ENCODE results near the gene ENPP7.

Gene ENPP7

DNA sequence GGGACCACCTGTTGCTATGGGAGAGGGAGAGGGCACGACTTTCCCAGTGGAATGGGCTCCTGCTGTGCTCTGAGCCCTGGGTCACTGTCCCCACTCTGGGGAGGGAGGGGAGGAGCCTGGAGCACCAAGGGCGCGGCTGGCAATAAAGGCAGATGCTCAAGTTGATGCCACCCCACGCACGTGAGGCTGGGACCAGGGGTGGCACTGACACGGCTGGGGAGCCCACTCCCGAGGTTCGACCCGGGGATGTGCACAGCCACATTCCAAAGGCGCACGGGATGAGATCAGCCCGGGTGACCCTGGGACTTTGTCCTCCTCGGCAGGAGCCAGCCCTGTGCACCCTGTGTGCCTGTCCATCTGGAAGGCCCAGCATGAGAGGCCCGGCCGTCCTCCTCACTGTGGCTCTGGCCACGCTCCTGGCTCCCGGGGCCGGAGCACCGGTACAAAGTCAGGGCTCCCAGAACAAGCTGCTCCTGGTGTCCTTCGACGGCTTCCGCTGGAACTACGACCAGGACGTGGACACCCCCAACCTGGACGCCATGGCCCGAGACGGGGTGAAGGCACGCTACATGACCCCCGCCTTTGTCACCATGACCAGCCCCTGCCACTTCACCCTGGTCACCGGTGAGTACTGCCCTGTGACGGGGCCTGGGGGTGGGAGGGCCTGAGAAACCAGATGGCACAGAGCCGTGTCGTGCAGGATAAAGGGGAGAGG is at the start of gene ENPP7:
ENPP7 (plus strand) TSS at position 175 of the 715 bp plus-strand sequence; CDS start at position 372, 197 bp downstream.
- DNase-seq (ENCODE audit: low read depth): no peak

DNA sequence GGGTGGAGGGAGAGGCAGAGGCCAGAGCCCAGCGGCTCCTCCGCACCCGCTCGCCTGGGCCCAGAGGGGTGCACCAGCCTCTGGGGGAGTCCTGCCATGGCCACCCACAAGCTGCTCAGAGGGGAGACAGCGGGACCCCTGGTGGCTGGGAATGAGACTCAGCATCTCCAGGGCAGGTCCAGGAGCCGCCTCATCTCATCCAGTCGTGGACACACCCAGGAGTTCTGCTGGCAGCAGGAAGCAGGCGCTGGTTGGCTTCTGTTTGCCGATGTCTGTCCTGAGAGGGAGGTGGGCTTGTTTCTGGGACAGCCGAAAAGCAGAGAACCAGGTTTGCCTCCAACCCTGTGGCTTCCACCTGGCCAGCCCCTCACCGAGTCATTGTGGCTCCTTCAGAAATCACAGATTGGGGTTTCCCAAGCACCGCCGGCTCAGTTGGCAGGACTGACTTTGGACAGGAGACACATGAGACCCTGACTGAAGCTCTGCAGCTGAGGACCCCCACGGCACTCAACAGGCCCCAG is 49.6 kb upstream of the ENPP7 start:
- DNase-seq (ENCODE audit: low read depth): no peak

GRCh38 chr17:79681628-79682261 is 49.0 kb upstream of the ENPP7 start:
- no peak for DNase-seq (ENCODE audit: low read depth)

GRCh38 chr17:79683365-79683764 is 47.4 kb upstream of the ENPP7 start:
- DNase-seq (ENCODE audit: low read depth): no peak

DNA sequence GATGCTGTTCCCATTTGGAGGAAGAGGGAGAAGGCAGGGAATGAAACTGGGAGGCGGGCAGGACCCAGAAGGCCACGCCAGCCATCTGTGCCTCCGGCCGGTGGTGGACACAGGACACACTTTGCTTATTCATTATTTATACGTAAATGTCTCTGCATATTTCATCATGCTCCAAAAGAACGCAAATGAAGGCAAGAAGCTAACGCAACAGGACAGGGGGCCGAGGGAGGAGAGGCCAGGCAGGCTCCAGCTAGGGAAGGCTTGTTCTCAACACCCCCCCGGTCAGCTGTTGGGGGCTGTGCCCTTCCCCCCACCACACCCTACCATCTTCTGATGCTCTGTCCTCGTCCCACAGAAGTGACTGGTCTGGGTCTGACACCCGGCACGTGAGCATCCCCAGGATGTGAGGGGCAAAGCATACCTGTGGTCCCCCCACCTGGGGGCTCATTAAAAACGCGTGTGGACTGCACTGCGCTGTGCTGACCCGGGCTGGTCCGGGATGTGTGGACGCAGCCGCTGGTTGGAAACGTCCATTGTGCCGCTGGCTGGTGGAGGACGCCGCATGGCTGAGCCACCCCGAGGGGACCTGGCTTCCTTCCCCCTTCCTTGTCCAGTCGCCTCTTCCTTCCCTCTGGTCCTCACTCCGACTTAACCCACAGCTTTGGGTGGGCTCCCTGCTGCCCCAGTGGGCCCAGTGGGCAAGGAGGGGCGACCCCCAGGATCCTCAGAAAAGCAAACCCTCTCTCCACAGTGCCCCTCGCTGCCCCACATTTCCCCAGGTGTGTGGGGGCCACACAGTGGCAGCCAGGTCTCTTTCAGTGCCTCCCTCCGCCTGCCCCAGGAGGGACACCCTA is 46.4 kb upstream of the ENPP7 start:
- no peak for DNase-seq (ENCODE audit: low read depth)

- DNase-seq (ENCODE audit: low read depth): no peak
Measured at GRCh38 chr17:79685121-79685520, 45.6 kb upstream of the ENPP7 start.

DNA sequence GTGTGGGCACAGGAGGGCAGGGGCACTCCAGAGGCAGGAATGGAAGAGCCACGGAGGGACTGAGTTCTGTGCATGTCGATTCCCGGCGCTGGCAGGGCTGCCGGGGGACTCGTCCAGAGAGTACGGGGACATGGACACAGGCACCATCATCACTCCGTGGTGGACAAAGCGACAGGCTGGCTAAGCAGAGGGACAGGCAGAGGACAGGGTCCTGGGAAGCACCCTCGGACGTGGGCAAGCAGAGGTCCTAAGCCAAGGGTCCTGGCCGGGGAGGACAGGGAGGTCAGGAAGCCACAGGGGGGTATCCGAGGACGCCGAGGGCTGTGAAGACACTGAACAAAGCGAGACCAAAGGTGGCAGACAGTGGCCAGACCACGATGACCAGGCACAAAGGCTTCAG is 44.3 kb upstream of the ENPP7 start:
- DNase-seq (ENCODE audit: low read depth): no peak

DNA sequence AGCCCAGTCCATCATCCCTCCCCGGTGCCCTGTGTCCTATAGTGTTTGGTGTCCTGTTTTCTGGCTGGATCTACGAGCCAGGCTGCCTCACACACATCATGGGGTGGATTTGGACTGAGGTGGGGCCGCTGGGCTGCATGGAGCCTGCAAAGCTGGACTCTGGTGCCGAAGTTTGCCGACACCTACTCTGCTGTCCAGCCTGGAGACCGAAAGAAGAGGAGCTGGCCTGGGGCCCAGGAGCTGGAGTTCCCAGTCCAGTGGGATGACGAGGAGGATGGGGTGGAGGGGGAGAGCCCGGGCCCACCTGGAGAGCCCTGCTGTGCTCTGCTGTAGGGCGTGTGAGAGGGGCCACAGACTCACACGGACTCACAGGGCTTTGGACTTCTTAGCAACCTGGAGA is 40.3 kb upstream of the ENPP7 start:
- DNase-seq (ENCODE audit: low read depth): no peak

DNA sequence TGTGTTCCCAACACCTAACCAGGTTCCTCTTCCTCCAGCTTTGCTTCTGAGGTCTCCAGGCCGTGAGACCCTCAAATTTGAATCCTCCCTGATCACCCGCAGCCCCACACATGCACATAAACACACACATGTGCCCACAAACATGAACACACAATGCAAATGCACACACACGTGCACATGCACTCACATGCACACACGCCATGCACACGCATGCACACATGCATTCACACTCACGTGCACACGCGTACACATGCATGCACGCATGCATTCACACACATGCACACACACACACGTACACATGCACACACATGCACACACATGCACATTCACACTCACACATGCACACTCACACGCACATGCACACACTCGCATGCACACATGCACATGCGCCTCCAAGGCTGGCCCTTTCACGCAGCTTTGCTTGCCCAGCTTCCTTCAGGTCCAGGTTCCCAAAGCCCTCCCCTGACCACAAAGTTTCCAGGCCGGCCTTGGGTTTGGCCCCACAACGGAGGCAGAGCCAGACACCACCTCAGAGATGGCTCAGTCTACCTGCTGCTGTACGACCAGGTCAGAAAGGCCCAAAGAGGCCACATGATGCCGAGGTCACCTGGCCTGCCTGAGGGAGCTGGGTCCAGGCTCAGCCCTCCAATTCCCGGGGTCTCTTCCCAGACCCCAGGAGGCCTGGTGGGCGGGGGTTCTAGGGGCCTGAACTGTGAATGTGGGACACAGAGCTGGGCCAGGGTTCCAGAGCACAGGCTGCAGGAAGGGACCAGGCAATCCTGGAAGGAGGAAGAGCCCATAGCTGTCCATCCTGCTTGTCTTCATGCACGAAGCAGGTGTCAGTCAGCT is 39.5 kb upstream of the ENPP7 start:
- DNase-seq (ENCODE audit: low read depth): no peak

GRCh38 chr17:79691931-79692330 is 38.8 kb upstream of the ENPP7 start:
- no peak for DNase-seq (ENCODE audit: low read depth)

GRCh38 chr17:79693419-79693818 is 37.3 kb upstream of the ENPP7 start:
- no peak for DNase-seq (ENCODE audit: low read depth)

GRCh38 chr17:79695293-79695790 is 35.4 kb upstream of the ENPP7 start:
- no peak for DNase-seq (ENCODE audit: low read depth)

- peak; percentile 22 for DNase-seq (ENCODE audit: low read depth)
Measured at GRCh38 chr17:79695797-79696609, 34.7 kb upstream of the ENPP7 start.

- no peak for DNase-seq (ENCODE audit: low read depth)
Measured at GRCh38 chr17:79696610-79696982, 34.1 kb upstream of the ENPP7 start.

DNA sequence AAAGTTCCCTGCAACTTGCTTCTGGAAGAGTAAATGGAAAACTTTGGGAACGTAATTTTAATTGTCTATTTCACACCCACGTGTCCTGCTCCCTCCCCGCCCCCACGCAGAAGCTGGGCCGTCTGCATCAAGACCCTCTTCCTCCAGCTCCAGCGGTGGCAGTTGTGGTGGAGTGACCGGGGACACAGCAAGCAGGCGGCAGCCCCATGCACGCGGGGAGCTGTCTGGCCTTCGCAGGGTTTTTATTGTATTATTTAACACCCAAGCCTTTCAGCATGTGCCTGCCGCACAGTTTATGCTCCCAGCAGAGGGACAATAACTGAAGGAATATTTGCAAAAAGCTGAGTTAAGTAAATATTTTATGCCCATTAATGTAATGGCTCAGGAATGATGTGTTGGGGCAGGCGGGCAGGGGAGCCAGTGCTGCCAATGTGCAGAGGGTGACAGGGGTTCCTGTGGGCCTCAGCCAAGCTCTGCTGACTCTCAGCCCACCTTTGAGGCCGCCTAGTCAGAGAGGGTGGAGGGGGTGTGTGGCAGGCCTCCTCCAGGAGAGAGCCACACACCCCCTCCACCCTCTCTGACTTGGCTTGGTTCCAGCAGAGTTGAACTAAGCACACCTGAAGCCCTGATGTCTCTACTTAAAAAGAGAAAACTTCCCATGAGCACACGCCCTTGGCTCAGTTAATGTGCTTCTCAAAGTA is 32.4 kb upstream of the ENPP7 start:
- DNase-seq (ENCODE audit: low read depth): no peak

- DNase-seq (ENCODE audit: low read depth): no peak
Measured at GRCh38 chr17:79699386-79700036, 31.2 kb upstream of the ENPP7 start.

DNA sequence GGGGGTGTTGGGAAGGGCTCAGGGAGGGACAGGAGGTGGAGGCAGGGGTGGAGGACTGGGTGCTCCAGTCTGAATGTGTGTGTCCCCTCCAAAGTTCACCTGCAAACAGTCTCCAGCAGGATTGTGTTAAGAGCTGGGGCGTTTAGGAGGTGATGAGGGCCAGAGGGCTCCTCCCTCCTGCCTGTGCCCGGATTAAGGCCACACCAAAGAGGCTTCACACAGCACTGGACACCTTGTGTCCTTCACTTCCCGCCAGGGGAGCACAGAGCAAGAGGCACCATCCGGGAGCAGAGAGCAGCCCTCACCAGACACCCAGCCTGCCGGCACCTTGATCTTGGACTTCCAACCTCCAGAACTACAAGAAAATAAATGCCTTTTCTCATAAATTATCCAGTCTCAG is 30.2 kb upstream of the ENPP7 start:
- no peak for DNase-seq (ENCODE audit: low read depth)

DNA sequence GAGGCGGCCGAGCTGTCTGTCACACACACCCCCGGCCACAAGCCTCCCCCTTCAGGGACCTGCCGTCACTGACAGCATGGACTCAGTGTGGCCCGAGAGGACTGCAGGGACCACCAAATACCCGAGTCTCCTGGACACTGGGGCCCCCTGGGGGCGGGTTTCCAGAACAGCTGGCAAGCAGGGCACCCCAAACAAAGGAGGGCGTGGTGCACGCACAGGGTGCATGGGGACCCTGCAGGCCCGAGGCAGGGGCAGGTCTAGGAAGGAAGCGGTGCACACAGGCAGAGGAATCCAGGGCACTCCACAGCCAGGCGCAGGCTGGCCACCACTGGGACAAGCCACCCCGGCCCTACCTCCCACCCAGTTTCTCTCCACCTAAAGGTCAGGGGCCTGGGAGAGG is 28.7 kb upstream of the ENPP7 start:
- no peak for DNase-seq (ENCODE audit: low read depth)

DNA sequence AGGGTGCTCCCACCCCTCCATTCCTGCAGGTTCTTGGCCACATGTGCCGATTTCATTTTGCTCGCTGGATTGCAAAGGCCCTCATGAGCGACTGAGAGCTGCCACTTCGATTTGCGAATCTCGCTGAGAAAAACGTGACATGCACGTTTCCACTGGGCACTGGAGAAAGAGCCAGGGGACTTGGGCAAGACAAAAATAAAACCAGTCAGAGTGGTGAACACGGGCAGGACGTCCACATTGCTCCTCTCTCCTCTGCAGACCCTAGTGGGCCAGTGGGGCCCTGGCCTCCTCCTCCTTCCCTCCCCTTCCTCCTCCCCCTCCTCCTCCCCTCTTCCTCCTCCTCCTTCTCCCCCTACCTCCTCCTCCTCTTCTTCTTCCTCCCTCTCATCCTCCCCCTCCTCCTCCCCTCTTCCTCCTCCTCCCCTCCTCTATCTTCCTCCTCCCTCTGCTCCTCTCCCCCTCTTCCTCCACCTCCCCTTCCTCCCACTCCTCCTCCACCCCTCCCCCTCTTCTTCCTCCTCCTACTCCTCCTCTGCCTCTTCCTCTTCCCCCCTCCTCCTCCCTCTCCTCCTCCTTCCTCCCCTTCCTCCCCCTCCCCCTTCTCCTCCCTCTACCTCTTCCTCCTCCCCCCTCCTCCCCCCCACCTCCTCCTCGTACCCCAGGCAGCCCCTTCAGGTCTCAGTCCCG is 28.1 kb upstream of the ENPP7 start:
- no peak for DNase-seq (ENCODE audit: low read depth)
